Subcutaneous abdominal adipose tissue (tissue), 5 donors: ENCODE results near the gene ANKAR.
"Not testable (repeated sequence)": the region's sequence is repeated elsewhere in the genome, so short reads cannot be mapped to it uniquely, and the experiment has no call there.

ENCODE experiments used
- H3K27ac ChIP-seq: one replicate; pipeline ENCODE4 v1.7.0; 2013; ENCODE audit warnings: low read depth, mild to moderate bottlenecking, inconsistent platforms, low read length, moderate library complexity
- H3K27me3 ChIP-seq, 5 donors: one replicate each; pipeline ENCODE4 v1.7.0; 2013; ENCODE audit warnings: low read length in 5 of 5, inconsistent platforms in 1 of 5; ENCODE audit not compliant: control insufficient read depth in 5 of 5, insufficient read depth in 4 of 5
- H3K36me3 ChIP-seq, 5 donors: one replicate each; pipeline ENCODE4 v1.7.0; 2013; ENCODE audit warnings: low read length in 5 of 5; ENCODE audit not compliant: control insufficient read depth in 5 of 5, insufficient read depth in 5 of 5
- H3K4me1 ChIP-seq, 5 donors: one replicate each; pipeline ENCODE4 v1.7.0; 2013; ENCODE audit warnings: low read length in 5 of 5, mild to moderate bottlenecking in 3 of 5, moderate library complexity in 1 of 5; ENCODE audit not compliant: control insufficient read depth in 5 of 5, insufficient read depth in 5 of 5
- H3K4me3 ChIP-seq, 5 donors: one replicate each; pipeline ENCODE4 v1.7.0; 2013; ENCODE audit warnings: low read length in 5 of 5, low read depth in 1 of 5
- H3K9ac ChIP-seq, 5 donors: one replicate each; pipeline ENCODE4 v1.7.0; 2013; ENCODE audit warnings: low read length in 5 of 5, mild to moderate bottlenecking in 4 of 5, moderate library complexity in 3 of 5
- H3K9me3 ChIP-seq, 5 donors: one replicate each; pipeline ENCODE4 v1.7.0; 2013; ENCODE audit warnings: low read length in 5 of 5; ENCODE audit not compliant: control insufficient read depth in 5 of 5
- donor health status: healthy.
- donor health status: healthy.
- donor health status: healthy.
- donor health status: healthy.
- donor health status: healthy.

ANKAR gene

DNA sequence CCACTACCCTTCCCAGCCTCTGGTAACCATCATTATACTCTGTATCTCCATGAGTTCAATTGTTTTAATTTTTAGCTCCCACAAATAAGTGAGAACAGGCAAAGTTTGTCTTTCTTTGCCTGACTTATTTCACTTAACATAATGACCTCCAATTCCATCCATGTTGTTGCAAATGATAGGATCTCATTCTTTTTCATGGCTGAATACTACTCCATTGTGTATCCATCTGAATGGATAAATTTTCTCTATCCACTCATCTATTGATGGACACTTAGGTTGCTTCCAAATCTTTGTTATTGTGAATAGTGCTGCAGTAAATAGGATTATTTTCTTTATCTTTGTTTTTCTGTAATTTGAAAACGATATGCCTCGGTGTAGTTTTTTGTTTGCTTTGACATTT is 26.2 kb downstream of the ANKAR start:
- Histone ChIP-seq H3K27me3 (no peaks in the 10 kb centered on the region), H3K9me3 (no peaks in the 10 kb centered on the region), H3K4me3 (no peak overlapping the region), H3K27ac (no peak overlapping the region), H3K9ac (no peak overlapping the region), H3K36me3 (peaks cover 0 to 8% (median 3%) of the 10 kb centered on the region in 5 donors), H3K4me1 (peaks cover 0 to 7% (median 3%) of the 10 kb centered on the region in 5 donors)

- no peaks in the 10 kb centered on the region for H3K9me3 ChIP-seq
- H3K4me1 ChIP-seq = peaks cover 0 to 7% (median 3%) of the 10 kb centered on the region in 5 donors
- H3K4me3 ChIP-seq = no peak overlapping the region
- no peak overlapping the region for H3K27ac ChIP-seq
- H3K27me3 ChIP-seq = no peaks in the 10 kb centered on the region
- H3K36me3 ChIP-seq = peaks cover 0 to 4% (median 3%) of the 10 kb centered on the region in 5 donors
- H3K9ac ChIP-seq = no peak overlapping the region
These were observed 27.6 kb downstream of the ANKAR start for GRCh38 chr2:189702071-189702470.

DNA sequence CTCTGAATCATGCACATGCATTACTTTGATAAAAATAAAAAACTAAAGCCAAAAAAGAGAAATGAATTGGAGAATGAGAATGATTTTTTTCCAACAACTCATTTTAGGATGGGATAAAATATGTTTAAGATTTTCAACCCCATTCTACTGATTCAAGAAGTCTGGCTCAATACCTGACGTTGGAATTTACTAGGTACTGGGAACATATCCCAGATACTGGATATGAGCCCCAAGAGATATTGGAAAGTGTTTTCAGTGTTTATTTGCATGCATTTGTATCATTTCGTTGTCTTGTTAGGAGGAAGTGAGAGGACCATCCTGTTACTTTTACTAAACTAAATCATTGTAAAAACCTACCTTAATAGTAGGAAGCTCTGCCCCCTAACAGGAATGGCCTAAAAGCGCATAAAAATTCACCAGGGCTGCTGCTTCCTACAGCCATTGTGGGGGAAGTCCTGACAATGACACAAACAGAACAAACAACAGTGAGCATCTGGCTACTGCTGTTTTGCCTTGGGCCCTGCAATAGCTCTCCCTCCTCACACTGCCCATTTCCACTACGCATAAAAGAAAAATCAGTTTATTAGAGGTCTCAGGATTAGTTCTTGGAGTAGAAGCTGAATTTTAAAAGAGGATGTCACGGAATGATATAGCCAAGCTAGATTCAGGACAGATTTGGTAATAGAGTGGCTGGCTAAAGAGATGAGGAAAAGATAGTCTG is 35.2 kb downstream of the ANKAR start:
- Histone ChIP-seq H3K4me3 (no peak overlapping the region), H3K9me3 (no peaks in the 10 kb centered on the region), H3K27me3 (no peaks in the 10 kb centered on the region), H3K36me3 (peaks cover 6 to 16% (median 9%) of the 10 kb centered on the region in 5 donors), H3K9ac (no peak overlapping the region), H3K27ac (no peak overlapping the region), H3K4me1 (no peaks in the 10 kb centered on the region)

- not testable (repeated sequence) for H3K4me3 ChIP-seq, H3K27me3 ChIP-seq, H3K9ac ChIP-seq, H3K27ac ChIP-seq, H3K4me1 ChIP-seq, H3K9me3 ChIP-seq, H3K36me3 ChIP-seq
These were observed 43.1 kb downstream of the ANKAR start for GRCh38 chr2:189717593-189717992.

DNA sequence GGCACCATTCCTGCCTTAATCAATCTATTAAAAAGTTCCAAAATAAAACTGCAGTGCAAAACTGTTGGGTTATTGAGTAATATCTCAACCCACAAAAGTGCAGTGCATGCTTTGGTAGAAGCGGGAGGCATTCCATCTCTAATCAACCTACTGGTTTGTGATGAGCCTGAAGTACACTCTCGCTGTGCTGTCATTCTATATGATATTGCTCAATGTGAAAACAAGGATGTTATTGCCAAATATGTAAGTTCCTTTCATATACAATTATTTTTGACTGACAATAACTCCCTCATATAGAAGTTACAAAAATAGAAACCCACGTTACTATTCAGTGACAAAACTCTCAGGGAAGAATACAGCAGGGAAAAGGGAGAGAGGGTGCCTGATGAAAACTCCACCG is 45.1 kb downstream of the ANKAR start:
- Histone ChIP-seq H3K4me3 (no peak overlapping the region), H3K9me3 (no peaks in the 10 kb centered on the region), H3K4me1 (no peaks in the 10 kb centered on the region), H3K27ac (no peak overlapping the region), H3K36me3 (peaks cover 0 to 9% (median 4%) of the 10 kb centered on the region in 5 donors), H3K9ac (no peak overlapping the region), H3K27me3 (no peaks in the 10 kb centered on the region)

DNA sequence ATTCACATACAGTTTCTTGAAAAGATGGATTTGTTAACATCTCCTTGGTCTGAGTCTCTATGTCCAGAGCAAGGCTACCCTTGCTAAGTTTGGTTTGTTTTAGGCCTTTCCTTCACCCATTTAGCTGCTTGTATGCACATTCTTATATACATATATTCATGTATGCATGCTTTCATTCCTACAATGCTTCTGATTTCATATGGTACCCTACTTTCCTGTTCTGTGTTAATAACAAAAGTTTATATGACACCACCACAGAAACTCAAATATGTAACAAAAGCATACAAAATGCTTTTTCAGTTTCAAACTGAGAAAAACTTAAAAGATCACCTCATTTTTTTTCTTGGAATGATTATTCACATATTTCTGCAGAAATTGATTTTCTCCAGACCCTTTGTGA is 48.7 kb downstream of the ANKAR start:
- H3K9me3 ChIP-seq = no peaks in the 10 kb centered on the region
- no peaks in the 10 kb centered on the region for H3K27me3 ChIP-seq
- peaks cover 0 to 9% (median 4%) of the 10 kb centered on the region in 5 donors for H3K36me3 ChIP-seq
- no peak overlapping the region for H3K4me3 ChIP-seq
- H3K9ac ChIP-seq = no peak overlapping the region
- H3K4me1 ChIP-seq = no peaks in the 10 kb centered on the region
- no peak overlapping the region for H3K27ac ChIP-seq
